PFSK-1 (cell line): ENCODE measurements around the gene HSCB.

Experiments used
- FOXP2 ChIP-seq: optimal IDR thresholded peaks from 2 replicates; pipeline ENCODE3; 2011; ENCODE audit warnings: borderline replicate concordance, control low read depth, inconsistent platforms; ENCODE audit not compliant: insufficient read depth; ENCODE audit errors: extremely low read length, extremely low read depth
- SIN3A ChIP-seq: IDR thresholded peaks from 2 replicates; pipeline ENCODE4 v1.6.1; 2012; ENCODE audit warnings: mild to moderate bottlenecking, low read length, moderate library complexity, borderline replicate concordance; ENCODE audit not compliant: insufficient read depth
- TF ChIP-seq, protein P1 (sequence below), 2 experiments: IDR thresholded peaks; 2 replicates each; pipeline versions ENCODE4 v1.6.1 to v1.8.0; 2011 to 2012; ENCODE audit warnings: low read depth in 2 of 2, low read length in 2 of 2, control low read depth in 1 of 2, inconsistent platforms in 1 of 2, mild to moderate bottlenecking in 1 of 2, moderate library complexity in 1 of 2; ENCODE audit not compliant: insufficient read depth in 1 of 2

DNA sequence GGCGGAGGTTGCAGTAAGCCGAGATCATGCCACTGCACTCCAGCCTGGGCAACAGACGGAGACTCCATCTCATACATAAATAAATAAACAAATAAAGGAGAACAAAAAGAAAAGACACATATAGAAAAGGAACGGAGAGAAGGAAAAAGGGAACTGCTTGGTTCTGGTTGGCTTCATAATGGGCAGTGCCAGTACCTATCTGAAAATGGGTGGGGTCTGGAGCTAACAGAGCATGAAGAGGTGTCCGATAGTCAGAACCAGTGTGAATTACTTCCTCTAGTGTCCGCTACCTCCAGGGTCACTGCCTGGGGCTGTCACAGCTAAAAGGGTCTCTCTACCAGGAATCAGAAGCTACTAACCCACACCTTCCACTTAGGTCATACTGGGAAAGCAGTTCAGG, 35.0 kb upstream of the HSCB start:
- TF ChIP-seq FOXP2 = no peak
- TF ChIP-seq SIN3A = no peak
- TF ChIP-seq, protein P1, sequence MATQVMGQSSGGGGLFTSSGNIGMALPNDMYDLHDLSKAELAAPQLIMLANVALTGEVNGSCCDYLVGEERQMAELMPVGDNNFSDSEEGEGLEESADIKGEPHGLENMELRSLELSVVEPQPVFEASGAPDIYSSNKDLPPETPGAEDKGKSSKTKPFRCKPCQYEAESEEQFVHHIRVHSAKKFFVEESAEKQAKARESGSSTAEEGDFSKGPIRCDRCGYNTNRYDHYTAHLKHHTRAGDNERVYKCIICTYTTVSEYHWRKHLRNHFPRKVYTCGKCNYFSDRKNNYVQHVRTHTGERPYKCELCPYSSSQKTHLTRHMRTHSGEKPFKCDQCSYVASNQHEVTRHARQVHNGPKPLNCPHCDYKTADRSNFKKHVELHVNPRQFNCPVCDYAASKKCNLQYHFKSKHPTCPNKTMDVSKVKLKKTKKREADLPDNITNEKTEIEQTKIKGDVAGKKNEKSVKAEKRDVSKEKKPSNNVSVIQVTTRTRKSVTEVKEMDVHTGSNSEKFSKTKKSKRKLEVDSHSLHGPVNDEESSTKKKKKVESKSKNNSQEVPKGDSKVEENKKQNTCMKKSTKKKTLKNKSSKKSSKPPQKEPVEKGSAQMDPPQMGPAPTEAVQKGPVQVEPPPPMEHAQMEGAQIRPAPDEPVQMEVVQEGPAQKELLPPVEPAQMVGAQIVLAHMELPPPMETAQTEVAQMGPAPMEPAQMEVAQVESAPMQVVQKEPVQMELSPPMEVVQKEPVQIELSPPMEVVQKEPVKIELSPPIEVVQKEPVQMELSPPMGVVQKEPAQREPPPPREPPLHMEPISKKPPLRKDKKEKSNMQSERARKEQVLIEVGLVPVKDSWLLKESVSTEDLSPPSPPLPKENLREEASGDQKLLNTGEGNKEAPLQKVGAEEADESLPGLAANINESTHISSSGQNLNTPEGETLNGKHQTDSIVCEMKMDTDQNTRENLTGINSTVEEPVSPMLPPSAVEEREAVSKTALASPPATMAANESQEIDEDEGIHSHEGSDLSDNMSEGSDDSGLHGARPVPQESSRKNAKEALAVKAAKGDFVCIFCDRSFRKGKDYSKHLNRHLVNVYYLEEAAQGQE (IDR thresholded peaks at IDR 0.05; ENCODE audit: insufficient read depth in 1 of 2, low read depth in 2 of 2, low read length in 2 of 2) = no peak
